Cerebellar nuclear complex (tissue), 1 donor: ENCODE measurements around the gene C10orf71.

Source experiments
- DNase-seq, 2 experiments: peaks; one replicate each; lab custom pipeline; 2025; lab: John Stamatoyannopoulos, UW

C10orf71 gene

DNA sequence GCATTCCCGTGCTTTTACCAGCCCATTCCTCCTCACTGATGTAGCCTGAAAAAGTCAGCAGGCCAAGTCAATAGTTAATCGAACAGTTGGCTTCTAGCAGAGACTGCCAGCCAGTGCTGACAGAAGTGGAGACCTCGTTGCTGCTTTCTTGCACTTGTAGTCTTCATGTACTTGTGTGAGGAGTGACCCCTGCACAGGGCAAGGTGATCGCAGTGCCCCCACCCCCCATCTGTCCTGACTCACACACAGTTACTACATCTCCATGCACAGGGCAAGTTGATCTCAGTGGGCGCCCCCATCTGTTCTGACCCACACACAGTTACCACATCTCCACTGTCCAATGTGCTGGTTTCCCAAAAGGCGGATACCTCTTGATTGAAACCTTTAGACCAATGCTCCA lies 34.2 kb downstream of the C10orf71 start:
- DNase-seq: no peak

DNA sequence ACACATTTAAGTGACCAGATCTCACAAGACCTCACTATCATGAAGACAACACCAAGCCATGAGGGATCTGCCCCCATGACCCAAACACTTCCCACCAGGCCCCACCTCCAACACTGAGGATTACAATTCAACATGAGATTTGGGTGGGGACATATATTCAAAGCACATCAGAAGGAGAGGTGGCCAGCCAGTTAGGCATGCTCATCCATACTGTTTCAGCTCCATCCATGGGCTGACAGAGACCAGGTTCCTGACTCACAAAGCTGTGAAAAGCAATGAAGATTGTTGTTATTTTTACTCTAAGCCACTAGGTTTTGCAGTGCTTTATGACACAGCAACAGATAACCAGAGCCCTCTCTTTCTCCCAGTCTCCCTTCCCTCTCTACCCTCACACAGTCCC lies 36.0 kb downstream of the C10orf71 start:
- DNase-seq: no peak

DNA sequence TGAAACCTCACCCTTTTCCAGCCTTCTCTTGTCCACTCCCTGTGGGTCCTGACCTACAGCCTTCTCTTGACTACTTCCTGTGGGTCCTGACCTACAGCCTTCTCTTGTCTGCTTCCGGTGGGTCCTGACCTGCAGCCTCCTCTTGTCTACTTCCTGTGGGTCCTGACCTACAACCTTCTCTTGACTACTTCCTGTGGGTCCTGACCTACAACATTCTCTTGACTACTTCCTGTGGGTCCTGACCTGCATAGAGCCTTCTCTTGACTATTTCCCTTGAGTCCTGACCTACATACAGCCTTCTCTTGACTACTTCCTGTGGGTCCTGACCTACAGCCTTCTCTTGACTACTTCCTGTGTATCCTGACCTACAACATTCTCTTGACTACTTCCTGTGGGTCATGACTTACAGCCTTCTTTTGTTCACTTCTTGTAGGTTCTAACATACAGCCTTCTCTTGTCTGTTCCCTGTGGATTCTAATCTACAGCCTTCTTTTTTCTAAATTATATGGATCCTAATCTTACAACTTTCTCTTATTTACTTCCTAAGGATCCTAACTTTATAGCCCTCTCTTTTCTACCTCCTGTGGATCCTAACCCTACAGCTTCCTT lies 36.5 kb downstream of the C10orf71 start:
- no peak for DNase-seq

DNA sequence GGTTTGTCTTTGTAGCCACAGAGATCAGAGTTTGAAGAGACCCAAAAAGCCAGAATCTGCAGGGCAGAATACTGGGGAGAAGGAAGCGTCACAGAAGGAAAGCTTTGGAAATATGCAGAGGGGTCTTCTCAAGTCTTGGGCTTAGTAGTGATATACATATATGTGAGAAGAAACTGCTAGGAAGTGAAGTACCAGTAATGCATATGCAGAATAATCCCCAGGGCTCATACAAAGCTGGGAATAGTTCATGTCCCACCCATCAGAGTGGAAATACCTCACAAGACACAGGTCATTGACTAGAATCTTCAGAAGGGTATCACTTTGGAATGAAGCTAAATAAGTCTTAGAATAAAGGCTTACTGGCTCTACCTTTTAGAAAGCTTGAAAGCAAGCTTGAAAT lies 39.6 kb downstream of the C10orf71 start:
- no peak for DNase-seq

DNA sequence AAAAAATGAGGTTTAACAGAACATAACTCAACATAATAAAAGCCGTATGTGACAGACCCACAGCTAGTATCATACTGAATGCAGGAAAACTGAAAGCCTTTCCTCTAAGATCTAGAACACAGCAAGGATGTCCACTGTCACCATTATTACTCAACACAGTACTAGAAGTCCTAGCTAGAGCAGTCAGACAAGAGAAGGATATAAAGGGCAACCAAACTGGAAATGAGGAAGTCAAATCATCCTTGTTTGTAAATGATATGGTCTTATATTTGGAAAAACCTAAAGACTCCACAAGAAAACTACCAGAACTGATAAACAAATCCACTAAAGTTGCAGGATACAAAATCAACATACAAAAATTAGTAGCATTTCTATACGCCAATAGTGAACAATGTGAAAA lies 45.9 kb downstream of the C10orf71 start:
- DNase-seq: no peak

DNA sequence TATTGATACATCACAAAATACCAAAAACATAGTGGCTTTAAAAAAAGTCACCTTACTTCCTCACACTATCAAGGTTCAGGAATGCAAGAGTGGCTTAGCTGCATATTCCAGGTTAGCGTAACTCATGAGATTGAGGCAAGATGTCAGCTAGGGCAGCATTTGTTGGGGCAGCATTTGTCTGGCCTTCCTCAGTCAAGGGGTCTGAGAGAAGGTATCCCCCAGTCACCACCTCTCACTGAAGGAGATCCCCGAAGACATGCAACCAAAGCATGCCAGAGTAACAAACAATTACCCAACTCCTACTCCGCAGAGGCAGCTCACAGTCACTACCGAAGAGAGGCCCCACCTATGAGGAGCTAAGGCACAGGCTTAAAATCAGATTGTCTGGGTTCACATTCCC lies 48.4 kb downstream of the C10orf71 start:
- no peak for DNase-seq

DNA sequence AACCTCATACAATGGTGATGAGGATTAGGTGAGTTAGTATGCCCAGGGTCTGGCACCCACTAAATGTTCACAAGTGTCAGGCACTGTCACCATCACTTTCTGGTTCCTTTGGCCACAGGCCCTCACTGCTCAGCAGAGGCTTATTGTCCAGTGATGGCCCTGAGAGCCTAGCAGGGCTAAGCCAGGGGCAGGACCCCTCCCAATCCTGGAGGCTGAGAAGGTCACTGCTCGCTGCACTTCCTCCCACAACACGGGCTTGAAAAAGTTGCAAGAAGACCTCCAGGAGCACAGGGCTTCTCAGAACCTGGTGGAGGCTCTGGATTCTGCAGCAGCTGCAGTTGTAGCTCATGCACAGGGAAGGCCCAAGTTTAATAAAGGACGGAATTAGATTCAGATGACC lies 48.9 kb downstream of the C10orf71 start:
- no peak for DNase-seq

DNA sequence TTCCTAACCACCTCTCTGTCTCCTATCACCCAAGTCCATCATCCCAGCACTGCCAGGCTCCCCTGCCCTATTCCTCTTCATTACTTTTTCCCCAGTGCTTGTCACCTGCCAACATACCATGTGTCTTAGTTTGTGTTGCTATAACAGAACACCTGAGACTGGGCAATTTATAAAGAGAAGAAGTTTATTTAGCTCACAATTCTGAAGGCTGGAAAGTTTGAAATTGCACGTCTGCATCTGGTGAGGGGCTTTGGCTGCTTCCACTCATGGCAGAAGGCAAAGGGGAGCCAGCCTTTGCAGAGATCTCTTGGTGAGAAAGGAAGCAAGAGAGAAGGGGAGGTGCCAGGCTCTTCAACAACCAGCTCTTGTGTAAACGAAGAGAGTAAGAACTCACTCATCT lies 49.6 kb downstream of the C10orf71 start:
- DNase-seq: no peak

DNA sequence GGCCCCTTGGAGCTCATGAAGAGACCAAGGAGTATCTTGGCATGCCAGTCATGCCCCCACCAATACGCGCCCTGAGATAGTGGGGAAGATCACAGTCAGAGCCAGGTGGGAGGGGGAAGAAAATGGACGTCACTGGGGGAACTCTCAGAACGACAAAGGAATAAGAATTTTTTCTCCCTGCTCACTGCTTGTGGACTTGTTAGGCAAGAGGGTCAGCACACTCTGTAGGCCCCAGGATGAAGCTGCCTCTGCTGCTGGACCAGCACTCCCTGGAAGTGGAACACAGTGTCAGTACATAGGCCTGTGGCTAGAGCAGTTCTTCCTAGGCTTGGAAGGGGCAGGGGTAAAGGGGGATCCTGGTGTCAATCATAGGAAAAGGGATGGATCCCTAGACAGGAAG lies 50.4 kb downstream of the C10orf71 start:
- DNase-seq: no peak

DNA sequence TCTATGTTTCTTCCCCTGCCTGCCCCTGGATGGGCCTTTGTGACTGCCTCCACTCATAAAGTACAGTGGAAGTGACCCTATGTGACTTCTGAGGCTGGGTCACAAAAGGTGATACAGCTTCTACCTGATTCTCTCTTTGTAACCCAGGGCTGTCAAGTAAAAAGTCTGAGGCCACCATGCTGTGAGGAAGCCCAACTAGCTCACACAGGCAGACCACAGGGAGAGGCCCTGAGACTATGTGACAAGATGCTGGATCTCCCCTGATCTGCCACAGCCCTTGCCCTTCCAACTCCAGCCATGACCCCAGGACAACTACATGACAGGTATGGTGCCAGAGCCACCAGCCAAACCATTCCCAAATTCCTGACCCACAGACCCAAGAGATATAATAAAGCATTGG lies 51.2 kb downstream of the C10orf71 start:
- DNase-seq: no peak

DNA sequence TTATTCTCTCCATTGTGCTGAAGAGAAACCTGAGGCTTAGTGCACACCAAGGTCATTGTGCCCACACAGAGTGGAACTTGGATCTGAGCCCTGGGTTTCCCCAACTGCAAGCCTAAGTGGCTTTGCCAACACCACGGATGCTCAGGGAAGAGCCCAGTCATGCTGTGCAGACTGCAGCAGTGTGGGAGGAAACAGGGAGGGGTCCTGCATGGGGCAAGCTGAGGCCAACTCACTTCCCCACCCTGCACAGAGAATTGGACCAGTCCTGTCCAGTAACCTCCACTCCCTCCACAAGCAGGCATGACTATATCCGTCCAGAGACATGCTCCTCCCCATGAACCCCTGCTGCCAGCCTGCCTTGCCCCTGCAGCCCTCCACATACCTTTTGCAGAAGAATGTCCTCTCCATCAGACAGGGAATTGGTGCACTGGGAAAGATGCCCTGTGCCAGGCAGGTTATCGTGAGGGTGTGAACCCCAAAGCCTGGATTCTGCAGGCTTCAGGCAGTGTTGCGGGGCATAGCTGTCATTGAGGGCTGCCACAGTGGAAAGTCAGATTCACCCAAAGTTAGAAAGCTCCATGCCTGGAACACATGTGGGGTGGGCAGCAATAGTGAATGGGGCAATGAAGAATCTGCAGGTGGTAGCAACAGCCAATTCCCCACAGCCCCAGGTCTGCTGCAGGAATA lies 52.0 kb downstream of the C10orf71 start:
- DNase-seq: no peak

DNA sequence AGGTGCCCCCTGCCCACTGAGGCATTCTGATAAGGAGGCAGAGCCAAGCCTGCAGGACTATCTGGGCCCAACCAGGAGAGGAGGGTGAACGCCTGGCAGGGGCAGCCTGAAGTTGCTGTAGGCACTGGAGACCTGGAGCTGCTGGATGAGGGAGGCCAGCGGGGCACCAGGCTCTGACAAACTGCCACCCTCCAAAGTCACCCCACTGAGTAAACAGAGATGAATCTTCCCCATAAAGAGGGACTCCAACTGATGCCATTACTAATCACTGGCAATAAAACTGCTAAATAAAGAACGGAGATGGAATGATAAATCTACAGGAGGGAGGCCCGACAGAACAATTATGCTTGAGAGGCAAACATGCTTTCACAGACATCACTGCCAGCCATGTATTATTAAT lies 52.7 kb downstream of the C10orf71 start:
- no peak for DNase-seq

DNA sequence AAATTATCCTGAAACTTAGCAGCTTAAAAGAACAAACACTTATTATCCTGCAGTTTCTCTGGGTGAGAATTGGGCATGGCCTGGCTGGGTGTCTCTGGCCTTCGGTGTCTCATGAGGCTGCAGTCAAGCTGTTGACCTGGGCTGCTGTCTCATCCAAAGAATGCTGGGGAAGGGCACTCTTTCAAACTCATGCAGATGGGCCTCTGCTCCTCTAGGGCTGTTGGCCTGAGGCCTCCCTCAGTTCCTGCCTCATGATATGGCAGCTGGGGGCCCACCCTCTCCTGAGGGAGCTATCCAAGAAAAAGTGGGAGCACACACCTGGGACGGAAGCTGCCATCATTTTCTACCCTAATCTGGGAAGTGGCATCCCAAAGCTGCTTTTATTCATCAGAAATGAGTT lies 53.4 kb downstream of the C10orf71 start:
- no peak for DNase-seq

DNA sequence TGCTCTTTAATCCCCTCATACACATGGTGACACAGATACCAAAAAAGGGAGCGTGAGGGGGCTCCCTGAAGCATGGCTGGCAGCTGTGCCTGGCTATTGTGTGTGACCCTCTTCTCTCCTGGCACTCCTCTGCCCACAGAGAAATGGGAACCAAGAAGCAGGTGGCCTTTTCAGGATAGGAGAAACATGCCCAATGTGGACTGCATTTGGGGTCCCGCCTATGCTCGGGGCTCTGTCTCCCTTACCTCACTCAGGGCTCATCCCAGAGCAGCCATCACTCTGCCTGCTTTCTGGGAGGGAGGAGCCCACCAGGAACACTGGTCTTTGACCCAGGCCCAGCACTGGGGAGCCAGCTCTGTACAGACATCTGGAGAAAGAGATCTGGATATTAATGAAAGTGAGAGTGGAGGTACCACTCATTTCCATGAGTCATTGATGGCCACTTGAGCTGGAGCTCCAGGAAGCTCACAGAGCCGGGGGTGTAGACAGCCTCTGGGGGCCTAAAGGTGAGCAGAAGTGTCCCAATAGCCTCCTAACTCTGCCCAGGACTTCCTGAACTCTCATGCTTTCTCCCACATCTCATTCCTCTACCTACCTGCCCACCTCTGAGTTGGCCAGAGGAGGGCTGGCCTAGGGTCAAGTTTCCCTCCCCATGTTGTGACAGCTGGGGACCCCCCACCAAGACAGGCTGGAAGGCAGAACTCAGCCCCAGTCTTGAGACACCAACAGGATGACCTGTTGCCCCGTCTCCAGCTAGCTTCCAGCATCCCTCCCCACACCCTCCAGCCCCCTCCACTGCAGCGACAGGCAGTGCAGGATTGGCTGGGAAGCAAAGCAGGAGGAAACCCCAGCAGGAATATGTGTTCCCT lies 54.3 kb downstream of the C10orf71 start:
- DNase-seq: no peak

DNA sequence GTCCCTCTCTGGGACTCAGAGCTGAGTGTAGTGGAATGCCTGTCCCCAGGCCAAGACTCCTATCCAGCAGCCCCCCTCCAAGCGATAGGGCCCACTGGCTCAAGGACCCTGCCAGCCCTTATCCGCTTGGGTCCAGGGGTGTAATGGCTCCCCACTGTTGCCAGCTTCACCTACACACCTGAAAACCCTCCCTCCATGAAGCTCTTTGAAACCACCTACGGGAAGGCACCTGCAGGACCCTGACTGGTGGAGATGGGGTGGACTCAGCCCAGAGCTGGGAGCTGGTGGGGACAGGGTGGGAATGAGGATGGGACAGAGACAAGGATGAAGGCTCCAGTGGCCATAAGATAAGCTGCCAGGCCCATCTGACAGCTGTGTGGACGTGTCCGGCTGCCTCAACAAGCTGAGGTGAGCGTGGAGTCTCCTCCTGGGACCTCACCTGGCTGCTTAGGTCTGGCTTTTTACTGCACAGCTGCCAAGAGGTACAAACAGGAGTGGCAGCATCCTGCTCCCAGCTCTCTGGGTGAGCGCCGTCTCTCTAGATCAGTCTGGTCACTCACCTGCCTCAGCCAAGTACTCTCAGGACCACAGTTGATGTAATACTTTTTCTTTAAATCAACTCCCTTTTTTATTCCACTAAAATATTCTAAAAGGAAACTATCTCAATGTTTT lies 55.1 kb downstream of the C10orf71 start:
- DNase-seq: no peak

DNA sequence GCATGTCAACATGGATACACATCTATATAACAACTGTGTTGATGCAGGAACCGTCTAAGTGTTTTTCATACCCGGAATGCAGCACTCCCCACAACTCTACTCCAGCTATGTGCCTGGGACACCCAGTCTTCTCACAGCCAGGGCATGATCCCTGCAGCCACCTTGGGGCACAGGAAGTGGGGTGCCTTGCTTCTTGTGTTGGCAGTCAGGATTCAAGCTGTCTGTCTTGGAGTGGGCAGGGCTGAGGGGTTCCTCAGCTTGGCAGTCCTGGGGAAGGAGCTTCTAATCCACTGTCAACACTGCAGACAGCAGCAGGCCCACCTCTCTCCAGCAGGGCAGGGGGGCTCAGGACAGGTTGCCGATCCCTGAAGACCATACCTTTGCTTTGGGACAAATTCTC lies 55.6 kb downstream of the C10orf71 start:
- DNase-seq: no peak

DNA sequence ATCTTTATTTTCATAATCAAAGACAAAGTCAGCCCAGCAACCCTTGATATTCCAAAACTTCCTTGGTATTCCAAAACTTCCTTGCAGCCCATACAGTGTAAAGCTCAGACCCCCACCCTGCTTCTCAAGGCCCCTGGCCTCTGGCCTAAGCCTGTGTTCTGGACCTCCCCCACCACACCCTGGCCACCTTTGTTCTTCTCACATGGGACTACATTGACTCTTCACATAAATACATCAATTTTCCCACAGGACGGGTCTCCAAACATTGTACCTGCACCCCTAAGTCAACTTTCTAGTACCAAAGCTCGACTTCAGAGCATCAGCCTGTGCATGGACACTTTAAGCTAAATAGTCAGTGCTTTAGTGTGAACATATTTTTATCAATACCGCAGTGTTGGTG lies 56.3 kb downstream of the C10orf71 start:
- no peak for DNase-seq

DNA sequence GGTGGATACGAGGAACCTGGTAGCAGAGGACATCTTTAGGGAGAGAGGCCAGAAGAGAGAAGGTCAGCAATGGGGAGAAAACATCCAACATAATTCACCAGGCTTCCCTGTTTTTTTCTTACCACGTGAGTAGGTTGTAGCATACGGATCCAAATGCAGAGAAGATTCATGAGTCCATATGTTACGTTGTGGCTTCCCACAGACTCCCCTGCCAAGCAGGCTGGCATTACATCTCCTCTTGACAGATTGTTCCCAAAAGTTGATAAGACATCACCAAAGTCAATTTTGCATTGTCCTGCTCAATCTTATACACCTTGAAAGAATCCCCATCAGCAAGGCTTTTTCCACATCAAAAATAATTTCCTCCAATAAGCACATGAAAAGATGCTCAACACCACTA lies 57.2 kb downstream of the C10orf71 start:
- no peak for DNase-seq

DNA sequence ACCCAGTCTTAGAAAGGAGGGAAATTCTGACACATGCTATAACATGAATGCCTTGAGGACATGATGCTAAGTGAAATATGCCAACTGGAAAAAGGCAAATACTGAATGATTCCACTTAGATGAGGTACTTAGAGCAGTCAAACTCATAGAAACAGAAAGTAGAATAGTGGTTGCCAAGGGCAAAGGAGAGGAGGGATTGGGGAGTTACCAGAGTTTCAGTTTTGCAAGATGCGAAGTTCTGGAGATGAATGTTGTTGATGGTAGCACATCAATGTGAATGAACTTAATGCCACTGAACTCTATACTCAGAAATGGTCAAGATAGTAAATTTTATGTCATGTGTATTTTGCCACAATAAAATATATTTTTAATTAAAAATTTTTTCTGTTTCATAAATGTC lies 58.0 kb downstream of the C10orf71 start:
- no peak for DNase-seq

DNA sequence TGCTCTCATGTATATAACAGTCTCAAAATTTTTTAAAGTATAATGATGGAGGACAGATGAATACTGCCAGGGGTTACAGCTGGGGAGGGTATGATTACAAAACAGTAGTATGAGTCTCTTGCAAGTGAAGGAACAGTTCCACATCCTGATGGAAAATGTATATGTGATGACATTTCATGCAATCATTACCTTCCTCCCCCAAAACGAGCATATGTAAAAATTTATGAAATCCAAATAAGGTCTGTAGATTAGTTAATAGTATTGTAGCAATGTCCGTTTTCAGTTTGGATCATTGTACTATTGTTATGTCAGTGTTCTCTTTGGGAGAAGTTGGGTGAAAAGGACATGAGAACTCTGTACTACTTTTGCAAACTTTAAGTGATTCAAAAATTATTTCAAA lies 58.9 kb downstream of the C10orf71 start:
- no peak for DNase-seq

DNA sequence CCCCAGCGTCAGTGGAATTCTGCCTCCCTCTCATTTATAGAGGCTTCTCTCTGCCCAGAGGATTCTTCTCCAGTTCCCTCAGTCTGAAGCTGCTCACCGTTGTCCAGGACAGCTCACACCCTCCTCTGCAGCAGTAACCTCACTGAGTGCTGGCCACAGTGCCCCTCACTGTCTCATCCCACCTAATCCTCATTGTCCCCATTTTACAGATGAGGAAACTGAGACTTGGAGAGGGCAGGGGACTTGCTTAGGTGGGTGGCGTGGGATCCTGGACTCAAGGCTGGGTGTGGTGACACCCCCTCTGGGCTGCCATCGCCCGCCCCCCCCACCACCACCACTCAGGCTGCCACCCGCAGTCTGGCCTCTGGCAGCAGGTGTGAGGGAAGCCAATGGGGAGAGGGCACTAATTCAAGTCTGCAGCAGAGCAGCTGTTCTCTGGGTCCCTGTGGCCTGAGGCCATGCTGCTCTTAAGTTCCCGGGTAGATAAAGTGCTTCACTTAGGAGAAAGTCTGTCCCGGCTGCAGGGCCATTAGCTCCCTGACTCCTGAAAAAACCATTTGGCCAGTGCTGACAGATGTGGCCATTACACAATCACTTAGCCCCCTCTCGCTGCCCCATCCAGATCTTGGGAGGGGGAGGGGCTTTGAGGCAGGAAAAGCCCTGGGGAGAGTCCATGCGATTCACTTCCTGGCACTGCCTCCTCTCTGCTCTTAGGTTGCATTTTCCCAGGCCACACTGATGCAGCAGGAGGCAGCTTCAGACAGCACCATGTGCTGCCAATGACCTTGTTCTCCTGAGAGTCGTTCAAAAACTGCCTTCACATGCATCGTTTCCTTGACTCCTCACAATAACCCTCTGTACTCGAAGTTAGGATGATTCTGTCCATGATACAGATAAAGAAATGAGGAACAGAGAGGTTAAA lies 60.6 kb downstream of the C10orf71 start:
- DNase-seq: no peak
